HG03064 (cell line): ENCODE measurements around the gene CIITA.
"Not testable (repeated sequence)": the region's sequence is repeated elsewhere in the genome, so short reads cannot be mapped to it uniquely, and the experiment has no call there.

Source experiments
- ATAC-seq: cut with Tn5 transposase; IDR thresholded peaks from one replicate; pipeline ENCODE4 v1.9.1; 2021; ENCODE audit warnings: low read depth; ENCODE audit not compliant: unreplicated experiment

The CIITA gene, protein sequence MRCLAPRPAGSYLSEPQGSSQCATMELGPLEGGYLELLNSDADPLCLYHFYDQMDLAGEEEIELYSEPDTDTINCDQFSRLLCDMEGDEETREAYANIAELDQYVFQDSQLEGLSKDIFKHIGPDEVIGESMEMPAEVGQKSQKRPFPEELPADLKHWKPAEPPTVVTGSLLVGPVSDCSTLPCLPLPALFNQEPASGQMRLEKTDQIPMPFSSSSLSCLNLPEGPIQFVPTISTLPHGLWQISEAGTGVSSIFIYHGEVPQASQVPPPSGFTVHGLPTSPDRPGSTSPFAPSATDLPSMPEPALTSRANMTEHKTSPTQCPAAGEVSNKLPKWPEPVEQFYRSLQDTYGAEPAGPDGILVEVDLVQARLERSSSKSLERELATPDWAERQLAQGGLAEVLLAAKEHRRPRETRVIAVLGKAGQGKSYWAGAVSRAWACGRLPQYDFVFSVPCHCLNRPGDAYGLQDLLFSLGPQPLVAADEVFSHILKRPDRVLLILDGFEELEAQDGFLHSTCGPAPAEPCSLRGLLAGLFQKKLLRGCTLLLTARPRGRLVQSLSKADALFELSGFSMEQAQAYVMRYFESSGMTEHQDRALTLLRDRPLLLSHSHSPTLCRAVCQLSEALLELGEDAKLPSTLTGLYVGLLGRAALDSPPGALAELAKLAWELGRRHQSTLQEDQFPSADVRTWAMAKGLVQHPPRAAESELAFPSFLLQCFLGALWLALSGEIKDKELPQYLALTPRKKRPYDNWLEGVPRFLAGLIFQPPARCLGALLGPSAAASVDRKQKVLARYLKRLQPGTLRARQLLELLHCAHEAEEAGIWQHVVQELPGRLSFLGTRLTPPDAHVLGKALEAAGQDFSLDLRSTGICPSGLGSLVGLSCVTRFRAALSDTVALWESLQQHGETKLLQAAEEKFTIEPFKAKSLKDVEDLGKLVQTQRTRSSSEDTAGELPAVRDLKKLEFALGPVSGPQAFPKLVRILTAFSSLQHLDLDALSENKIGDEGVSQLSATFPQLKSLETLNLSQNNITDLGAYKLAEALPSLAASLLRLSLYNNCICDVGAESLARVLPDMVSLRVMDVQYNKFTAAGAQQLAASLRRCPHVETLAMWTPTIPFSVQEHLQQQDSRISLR

DNA sequence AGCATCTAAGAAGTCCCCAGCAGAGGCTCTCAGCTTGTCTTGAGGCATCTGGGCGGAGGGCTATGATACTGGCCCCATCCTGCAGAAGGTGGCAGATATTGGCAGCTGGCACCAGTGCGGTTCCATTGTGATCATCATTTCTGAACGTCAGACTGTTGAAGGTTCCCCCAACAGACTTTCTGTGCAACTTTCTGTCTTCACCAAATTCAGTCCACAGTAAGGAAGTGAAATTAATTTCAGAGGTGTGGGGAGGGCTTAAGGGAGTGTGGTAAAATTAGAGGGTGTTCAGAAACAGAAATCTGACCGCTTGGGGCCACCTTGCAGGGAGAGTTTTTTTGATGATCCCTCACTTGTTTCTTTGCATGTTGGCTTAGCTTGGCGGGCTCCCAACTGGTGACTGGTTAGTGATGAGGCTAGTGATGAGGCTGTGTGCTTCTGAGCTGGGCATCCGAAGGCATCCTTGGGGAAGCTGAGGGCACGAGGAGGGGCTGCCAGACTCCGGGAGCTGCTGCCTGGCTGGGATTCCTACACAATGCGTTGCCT is at the start of gene CIITA:
TSS of gene CIITA (plus strand) at position 404 of the 543 bp plus-strand sequence. CDS start at position 533, 129 bp downstream.
- peak; percentile 41 for ATAC-seq

DNA sequence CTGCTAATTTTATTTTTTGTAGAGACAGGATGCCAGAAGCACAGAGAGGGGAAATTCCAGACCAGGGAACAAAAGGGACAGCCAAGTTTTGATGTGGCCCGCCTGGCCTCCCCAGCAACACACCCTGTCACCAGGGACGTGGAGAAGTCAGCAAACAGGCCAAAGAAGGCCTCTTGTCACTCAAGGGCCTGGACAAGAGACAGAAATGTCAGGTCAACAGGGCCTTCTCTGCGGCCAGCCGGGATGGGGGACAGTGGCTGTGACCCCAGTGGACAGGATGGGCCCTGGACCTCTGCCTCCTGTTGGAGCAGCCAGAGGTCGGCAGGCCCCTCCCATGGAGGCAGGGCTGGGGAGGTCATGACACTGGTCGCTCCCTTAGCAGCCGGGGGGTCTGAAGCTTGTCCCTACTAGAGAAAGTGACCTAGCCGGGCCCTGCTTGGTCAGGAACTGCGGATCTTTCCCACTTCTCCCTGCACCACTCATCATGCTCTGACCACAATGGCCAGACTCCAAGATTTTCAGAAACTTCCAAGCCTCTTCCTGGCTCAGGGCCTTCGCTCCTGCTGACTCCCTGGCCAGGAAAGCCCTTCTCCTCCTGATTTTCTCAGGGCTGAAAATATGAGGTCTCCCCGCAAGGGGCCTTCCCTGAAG is 49.2 kb upstream of the CIITA start:
- no peak for ATAC-seq

DNA sequence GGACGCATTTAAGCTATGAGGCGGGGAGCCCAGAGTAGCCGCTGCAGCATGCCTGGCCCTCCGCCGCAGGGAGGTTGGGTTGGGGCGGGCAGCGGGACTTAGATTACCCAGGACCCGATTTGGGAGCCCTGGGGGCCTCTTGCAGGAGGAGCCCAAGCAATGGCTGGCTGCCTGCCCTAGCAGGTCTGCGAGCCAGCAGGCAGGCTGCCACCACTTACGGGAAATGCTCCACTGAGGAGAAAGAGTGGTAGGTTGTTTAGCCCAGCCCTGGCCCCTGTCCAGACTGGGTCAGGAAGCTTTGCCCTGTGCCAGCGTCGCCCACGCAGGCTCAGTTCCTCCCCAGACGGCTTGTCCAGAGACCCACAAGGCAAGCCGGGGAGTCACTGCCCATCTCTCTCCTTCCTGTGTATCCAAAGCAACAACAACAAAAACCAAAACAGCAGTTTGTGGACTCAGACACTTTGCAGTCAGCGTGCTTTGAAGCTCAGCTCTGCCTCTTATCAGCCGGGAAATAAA is 48.1 kb upstream of the CIITA start:
- ATAC-seq = no peak

DNA sequence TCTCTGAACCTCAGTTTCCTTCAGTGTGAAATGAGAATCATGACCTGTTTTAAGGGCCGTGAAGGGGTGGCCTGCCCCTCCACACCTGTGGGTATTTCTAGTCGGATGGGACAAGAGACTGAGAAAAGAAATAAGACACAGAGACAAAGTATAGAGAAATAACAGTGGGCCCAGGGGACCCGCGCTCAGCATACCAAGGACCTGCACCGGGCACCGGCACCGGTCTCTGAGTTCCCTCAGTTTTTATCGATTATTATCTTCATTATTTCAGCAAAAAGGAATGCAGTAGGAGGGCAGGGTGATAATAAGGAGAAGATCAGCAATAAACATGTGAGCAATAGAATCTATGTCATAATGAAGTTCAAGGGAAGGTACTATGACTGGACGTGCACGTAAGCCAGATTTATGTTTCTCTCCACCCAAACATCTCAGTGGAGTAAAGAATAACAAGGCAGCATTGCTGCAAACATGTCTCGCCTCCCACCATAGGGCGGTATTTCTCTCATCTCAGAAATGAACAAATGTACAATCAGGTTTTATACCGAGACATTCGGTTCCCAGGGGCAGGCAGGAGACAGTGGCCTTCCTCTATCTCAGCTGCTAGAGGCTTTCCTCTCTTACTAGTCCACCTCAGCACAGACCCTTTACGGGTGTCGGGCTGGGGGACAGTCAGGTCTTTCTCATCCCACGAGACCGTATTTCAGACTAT is 47.5 kb upstream of the CIITA start:
- not testable (repeated sequence) for ATAC-seq

DNA sequence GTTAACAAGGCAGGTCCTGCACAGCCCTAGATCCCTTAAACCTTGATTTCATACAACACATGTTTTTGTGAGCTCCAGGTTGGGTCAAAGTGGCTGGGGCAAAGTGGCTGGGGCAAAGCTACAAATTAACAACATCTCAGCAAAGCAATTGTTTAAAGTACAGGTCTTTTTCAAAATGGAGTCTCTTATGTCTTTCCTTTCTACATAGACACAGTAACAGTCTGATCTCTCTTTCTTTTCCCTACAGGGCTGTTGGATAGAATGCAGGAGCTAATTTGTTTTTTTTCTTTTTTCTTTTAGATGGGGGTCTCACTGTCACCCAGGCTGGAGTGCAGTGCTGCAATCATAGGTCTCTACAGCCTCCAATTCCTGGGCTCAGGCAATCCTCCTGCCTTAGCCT is 46.8 kb upstream of the CIITA start:
- ATAC-seq = not testable (repeated sequence)

DNA sequence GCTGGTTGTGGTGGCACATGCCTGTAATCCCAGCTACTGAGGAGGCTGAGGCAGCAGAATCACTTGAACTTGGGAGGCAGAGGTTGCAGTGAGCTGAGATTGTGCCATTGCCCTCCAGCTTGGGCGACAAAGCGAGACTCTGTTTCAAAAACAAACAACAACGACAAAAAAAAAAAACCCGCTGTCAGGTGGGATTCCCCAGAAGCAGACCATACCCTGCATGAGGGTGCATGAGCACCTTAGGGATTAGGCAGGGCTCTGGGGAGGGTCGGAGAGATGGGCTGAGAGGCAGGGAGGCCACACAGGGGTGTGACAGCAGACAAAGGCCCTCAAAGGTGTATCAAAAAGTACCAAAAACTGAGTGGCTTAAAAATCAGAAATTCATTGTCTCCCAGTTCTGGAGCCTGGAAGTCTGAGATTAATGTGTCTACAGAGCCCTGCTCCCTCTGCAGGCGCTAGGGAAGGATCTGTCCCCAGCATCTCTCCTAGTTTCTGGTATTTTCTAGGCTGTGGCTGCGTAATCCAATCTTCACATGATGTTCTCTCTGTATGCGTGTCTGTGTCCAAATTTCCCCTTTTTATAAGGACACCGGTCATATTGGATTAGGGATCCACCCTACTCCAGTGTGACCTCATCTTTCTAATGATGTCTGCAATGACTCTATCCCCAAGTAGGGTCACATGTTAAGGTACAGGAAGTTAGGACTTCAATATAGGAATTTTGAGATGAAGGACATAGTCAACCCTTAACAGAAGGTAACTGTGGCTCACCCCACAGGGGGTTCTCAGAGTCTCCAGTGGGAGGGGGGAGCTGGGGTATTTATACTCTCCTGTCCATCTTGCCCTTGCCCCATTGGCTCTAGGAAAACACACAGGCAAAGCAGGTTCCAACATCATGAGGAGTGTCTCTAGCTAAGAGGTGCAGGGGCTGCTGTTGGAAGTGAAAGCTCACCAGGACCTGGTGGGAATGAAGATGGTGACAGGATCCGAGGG is 44.8 kb upstream of the CIITA start:
- ATAC-seq = no peak

DNA sequence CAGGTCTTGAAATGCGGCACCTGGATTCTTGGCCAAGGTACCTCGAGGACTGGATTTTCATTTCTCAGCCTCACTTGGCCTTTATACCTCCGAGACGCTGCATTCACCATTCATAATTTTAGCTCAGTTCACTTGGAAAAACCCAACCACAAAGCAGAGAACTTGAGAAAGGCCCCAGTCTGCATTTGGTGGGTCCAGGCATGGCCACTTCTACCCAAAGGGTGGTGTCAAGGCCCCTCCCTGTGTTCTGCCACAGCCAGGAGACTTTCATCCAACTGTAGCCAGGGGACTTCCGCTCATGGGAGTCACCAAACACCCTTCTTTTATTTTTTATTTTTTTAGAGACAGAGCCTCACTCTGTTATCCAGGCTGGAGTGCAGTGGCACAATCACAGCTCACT is 43.7 kb upstream of the CIITA start:
- no peak for ATAC-seq

DNA sequence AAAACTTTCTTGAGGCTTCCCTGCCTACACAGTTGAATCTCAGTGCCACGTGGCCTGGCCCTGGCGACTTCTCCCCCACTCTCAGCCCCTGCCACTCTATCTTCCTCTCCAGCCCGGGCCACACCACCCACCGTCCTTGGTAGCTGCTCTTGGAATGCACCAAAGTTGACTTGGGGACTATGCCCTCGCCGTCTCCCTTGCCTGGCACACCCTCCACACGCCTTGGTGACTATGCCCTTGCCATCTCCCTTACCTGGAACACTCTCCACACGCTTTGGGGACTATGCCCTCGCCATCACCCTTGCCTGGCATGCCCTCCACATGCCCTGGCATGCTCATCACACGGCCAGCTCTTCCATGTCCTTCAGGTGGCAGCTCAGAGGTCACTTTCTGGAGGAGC is 42.9 kb upstream of the CIITA start:
- ATAC-seq = no peak

DNA sequence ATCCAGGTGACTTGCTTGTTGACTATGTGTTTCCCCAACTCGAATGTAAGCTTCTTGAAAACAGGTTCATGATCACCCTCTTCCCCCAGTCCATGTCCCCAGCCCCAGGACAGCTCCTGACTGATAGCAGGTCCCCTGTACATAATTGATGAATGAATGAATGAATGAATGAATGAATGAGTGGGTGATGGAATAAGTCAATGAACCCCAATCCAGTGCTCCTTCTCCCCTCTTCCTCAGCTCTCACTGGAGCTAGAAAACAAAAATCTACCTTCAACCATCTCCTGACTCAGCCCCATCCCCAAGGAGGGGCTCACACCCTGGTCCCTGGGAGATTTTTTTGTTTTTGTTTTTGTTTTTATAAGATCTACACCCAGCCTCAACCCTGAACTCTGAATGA is 42.2 kb upstream of the CIITA start:
- no peak for ATAC-seq

DNA sequence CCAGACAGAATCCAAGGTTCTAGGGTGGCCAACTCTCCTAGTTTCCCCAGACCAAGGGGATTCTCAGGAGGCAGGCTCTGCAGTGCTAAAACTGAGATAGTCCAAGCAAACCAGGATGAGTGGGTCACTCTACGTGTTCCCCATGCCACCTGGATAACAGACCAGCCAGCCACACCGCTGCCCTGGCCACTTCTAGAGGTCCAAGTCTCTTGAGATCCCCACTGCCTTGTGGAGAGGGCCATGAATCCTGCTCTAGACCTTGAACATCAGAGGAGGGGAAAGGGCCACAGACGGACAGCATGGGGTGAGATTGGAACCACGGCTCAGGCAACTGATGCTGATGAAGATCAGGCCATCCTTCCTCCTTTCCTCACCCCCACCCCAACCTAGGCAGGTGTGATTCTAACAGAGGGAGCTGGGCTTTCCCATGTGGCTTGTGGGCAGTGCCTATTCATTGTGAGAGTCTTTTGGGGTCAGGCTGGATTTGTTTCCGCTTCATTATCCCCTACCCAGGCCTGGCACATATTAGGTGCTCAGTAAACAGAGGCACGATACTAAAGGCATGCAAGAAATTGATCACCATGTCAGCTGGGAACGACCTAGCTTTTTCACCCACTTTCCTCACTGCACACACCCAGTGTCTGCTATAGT is 41.6 kb upstream of the CIITA start:
- ATAC-seq = no peak

DNA sequence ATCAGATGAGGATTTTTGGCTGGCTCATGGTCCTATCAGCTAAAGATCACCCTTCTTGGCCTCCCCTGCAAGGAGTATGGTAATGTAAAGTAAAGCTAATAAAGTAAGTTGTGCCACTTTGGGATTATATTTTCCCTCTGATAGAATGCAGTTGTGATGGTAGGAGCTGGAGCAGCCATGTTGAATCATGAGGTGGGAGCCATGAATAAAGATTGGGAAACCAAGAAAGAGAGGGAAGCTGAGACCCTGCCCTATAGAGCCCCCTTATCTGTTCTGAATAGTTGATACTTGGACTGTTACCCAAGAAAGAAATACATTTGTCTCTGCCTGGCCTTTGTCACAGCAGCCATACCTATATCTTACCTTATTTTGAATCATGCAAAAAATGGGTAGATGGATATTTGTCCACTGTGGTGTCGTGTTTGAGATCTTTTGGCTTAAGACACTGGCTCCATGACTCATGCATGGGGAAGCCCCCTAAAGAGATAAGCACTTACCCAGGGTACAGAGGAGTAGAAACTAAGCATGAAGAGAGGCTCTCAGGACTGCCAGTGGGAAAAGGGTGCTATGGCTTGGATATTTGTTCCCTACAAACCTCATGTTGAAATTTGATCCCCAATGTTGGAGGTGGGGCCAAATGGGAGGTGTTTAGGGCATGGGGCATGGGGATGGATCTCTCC is 40.7 kb upstream of the CIITA start:
- ATAC-seq = no peak

DNA sequence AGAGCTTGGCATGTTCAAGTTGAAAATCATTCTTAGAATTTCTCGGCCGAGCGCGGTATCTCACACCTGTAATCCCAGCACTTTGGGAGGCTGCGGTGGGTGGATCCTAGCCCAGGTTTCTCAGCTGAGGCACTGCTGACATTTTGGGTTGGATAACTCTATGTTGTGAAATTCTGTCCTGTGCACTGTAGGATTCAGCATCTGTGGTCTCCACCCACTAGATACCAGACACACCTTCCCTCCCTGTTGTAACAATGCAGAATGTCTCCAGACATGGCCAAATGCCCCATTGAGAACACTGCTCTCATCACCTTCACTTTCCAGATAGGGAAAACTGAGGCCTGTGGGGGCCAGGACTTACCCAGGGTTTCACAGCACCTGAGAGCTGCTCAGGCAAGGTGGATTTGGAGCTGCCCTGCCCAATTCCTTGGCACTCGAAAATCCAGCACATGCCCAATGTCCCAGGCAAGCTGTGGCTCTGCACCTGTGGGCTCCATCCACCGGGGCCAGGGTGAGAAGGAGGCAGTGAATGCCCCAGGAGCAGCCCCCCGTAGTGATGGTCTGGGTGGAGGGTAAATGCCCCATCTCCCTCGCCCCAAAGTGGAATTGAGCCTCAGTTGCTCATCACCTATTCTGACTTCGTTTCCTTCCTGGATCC is 38.3 kb upstream of the CIITA start:
- ATAC-seq = no peak

DNA sequence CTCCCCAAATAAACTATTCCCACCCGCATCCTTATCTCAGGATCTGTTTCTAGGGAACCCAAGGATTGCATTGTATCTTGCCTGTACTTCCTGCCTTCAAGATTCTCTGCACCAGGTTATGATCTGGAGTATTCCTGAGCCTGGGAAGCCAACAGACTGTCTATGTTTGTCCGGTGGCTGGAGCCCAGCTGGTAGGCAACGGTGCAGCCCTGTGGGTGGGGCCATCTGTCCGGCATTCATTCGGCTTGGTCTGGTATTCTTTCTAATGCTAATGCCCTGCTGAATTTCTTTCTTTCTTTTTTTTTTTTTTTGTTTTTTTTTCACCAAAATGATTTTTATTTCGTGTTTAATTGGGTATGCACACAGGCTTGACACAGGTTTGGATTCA is 37.7 kb upstream of the CIITA start:
- no peak for ATAC-seq

DNA sequence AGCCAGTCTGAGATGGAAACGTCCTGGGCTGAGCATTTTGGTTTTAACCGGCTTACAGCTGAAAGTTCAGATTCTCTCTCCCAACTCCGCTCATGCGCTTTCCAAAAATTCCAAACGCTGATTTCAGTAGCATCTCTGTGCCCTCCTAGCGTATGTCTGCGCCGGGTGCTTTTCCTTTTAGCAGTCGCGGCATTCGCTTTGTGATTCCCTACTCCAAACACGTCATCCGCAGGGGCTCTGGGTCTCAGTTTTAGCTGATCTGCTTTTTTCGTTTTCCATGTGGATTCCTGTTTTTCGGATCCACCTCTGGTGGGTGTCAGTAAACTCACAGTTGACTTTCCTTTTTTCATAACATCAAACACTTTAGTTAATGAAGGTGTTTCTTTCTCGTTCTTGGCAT is 36.3 kb upstream of the CIITA start:
- ATAC-seq = no peak

DNA sequence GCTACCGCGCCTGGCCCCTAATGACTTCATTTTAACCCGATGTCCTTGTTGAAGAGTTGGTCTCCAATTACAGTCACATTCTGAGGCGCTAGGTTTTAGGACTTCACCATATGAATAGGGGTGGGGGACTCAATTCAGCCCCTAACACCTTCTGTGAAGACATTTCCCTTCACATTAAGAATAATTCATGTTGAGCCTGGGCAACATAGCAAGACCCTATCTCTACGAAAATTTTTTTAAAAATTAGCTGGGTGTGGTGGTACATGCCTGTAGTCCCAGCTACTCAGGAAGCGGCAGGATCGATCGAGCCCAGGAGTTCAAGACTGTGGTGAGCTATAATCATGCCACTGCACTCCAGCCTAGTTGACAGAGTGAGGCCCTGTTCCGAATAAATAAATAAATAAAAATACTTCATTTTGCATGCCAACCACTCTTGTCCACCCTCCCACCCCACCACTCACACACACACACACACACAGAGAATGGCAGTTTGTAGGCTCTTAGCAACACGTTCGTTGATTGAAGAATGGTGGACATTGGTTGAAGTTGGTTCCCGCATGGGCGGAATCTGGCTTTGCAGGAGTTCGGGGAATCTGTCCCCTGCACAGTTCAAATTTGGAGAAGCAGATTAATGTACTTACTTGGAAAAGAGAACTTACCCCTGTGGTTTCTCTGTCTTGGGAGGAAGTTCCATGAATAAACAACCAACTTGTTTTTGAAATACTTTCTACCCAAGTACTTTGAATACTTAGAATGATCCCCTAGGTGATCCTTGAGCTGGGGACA is 30.6 kb upstream of the CIITA start:
- ATAC-seq = no peak

DNA sequence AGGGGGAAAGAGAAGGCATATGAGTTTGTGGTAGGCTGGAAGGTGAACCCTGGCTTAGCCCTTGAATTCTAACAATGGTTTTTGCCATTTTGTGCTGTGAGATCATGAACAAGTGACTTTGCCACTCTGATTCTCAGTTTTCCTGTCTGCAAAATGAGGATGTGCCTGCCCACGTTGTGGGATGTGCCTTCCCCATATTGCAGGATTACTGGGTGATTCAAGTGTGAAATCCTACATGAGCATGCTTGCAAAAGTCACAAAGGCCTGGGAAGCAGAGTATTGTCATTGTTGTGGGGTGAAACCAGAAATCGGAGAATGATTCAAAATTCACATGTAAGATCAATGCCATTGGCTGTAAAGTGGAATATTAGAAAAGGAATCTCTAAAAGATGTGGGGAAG is 29.8 kb upstream of the CIITA start:
- no peak for ATAC-seq
